Hippocampal formation (tissue), 2 donors: ENCODE measurements around the gene MCC.

Experiments
- DNase-seq, 2 donors: peaks; one replicate each; lab custom pipeline; 2025; lab: John Stamatoyannopoulos, UW

The MCC gene

DNA sequence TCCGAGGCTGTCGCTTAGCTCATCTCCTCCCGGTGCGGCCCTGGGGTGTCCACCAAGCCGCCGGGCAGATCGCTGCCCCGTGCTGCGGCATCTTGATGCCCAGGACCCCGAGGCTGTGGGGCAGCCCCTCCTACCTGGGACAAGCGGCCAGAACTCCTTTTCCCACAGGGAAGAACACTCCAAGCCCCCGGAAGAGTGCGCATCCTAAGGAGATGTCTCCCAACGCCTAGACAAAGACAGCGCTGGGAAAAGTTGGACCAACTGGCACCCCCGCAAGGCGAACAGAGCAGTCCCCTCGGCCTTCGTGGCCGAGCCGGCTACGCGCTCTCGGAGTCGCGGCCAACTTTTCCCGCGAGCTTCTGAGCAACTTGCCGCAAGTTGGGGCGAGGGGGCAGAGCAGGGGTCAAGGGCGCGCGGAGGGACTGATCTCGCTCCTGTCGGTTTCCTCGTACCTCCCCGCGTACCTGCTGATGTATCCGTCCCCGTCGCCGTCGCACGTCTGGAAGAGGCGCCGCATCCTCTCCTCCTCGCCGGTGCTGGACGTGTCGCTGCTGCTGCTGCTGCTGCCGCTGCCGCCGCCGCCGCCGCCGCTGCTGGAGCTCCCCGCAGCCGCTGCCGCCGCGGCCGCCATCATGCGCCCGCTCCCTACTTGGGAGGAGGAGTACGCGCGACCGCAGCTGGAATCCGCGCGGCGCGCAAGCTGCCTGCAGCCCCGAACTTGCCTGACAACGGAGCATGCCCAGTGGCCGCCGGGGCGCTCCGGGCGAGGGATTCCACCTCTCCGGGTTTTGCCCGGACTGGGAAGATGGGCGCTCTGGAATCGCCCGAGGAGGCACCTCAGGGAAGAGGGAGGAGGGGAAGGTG is at the start of gene MCC:
MCC (minus strand) TSS at position 673 of the 864 bp plus-strand sequence.
- DNase-seq, result peak in 1 of 2 donors; percentile 55

DNA sequence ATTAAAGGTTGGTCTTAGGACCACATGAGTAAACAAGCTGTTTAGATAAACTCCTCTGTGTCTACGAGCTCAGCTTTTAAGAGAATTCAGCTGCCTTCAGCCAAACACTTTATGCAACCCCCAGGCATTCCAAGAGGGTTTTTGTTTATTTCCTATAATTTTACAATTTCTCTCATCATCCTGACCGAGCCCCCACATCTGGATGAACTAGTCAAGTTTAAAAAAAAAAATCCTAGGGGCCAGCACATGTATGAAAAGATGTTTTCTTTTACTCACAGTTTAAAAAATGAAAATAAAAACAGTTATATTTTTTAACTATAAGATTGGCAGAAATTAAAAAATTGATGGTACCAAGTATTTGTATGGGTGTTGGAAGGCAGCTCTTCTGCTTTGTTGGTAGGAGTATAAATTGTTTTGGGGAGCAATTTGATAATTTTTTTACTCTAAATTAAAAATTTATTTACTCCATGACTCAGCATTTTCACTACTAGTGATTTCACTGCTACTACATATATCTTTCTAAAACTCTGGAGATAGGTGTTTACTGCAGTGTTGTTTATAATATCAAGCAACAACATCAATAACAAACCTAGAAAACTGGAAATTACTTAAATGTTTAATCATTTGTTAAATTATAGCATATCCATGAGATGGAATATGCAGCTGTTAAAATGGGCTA is 43.4 kb upstream of the MCC start:
- no peak for DNase-seq

DNA sequence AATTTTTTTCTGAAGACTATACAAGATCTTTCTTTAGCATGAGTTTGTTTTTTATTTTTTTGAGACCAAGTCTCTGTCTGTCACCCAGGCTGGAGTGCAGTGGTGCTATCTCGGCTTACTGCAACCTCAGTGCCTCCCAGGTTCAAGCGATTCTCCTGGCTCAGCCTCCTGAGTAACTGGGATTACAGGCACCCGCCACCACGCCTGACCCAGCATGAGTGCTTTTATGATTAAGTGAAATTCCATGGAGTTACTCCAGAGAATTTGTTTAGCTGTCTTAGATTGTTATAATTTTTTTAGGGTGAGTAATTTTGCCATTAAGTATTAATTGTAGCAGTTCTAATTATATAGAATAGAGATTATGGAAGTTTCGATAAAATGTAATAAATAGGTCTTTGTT is 39.5 kb upstream of the MCC start:
- no peak for DNase-seq

DNA sequence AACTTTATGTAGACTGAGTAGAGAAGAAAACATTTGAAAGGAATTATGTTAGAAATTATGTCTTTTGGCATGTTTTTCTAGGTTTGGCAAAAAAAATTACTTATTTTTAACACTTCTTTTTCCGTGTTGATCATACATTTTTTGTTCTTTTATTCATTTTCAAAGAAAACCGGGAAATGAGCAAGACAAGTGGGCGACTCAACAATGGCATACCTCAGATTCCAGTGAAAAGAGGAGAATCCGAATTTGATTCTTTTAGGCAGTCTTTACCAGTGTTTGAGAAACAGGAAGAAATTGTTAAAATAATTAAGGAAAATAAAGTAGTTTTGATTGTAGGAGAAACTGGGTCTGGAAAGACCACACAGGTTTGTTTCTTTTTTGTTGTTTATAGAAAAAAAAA is 38.2 kb upstream of the MCC start:
- no peak for DNase-seq

DNA sequence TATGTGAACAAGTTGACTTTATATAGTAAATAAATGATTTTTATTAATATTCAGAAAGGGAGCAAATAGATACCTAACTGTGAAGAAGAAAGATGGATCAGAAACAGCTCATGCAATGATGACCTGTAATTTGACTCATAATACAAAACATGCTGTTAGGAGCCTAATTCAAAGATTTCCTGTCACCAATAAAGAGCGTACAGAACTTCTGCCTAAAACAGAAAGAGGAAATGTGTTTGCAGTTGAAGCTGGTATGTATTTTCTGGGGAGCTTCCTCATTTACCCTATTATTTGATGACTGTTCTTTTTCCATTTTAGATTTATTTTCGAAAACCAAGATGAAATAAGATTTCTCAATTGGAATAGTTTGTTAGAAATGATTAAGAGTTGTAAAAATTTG is 36.7 kb upstream of the MCC start:
- DNase-seq, result peak in 1 of 2 donors; percentile 15

DNA sequence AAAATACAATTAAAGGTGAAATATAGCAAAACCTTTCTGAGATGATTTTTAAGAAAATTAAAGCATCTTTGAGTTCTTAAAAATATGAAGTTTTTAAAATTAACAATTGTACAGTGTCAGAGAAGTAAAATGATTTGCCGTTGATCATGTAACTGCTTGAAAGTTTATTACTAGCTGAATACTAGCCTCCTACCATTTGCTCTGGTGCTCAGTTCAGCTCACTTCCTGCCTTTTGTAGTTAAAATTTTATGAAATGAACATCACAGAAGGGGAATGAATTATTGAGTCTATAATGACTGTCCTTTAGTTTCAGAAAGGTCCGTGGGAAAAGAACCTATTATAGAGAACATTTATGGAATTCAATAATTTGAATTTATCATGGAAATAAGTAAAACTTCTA is 34.9 kb upstream of the MCC start:
- no peak for DNase-seq

DNA sequence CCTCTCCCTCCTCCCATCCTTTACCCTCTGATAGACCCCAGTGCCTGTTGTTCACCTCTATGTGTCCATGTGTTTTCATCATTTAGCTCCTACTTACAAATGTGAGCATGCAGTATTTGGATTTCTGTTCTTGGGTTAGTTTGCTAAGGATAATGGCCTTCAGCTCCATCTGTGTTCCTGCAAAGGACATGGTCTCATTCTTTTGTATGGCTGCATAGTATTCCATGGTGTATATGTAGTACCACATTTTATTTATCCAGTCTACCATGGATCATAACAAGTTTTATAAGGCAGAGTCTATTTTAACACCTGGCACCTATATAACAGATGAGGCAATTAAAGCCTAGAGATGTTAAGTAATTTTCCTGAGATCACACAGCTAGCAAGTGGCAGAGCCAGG is 32.6 kb upstream of the MCC start:
- DNase-seq, result no peak

DNA sequence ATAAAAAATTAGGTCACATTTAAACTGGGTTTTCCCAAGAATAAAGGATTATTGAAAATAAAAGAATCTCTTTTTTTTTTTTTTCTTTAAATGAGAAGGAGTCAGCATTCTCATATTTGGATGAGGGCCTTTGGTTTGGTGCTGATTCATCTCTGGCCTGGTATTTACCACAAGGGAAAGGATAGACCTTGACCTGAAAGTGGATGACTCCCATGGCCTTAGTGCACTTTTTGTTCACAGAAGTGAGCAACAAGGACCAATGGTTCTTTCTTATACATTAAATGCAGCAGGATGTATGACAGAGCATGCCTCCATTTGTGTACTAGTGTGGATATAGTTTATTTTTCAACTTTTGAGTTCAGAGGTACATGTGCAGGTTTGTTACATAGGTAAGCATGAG is 32.2 kb upstream of the MCC start:
- no peak for DNase-seq

DNA sequence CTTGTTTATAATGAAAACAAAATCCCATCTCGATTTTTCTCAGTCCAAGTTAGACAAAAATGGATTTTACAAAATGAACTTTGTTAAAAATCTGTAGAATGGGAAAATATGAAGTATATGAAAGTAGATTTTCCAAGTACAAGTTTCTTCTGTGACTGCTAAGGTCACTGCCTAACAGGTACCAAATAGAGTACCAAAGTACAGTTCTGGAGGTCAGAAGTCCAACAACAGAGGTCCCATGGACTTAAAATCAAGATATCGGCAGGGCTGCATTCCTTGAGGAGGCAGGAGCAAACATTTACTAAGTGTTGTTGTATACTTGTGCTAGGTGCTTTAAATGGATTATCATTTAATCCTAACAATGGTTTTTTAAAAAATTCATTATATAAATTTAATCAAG is 31.2 kb upstream of the MCC start:
- DNase-seq, result no peak

DNA sequence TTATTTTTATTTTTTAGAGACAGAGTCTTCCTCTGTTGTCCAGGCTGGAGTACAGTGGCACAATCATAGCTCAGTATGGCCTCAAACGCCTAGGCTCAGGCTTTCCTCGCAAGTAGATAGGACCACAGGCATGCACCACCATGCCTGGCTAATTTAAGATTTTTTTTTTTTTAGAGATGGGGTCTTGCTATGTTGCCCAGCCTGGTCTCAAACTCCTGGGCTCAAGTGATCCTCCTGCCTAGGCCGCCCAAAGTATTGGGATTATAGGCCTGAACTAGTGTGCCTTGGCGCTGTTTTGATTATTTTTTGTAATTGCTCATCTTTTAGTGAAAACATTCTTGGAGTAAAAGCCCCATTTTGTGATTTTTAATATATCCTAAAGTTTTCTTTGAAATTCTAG is 30.6 kb upstream of the MCC start:
- DNase-seq, result no peak

DNA sequence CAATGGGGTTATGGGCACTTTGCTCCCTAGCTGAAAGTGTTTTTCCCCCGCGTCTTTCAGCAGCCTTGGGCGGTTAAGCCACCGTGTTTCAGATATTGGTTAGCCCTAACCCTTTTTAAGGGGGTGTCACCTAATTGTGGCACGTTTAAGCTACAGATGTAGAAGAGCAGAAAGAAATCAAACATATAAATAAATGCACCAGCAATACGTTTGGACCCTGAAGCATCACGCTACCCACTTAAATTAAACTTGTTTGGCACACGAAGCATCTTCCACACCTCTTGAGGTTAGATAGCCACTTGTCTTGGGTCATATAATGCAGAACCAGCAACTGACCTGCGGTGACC is 26.0 kb upstream of the MCC start:
- DNase-seq, result no peak

DNA sequence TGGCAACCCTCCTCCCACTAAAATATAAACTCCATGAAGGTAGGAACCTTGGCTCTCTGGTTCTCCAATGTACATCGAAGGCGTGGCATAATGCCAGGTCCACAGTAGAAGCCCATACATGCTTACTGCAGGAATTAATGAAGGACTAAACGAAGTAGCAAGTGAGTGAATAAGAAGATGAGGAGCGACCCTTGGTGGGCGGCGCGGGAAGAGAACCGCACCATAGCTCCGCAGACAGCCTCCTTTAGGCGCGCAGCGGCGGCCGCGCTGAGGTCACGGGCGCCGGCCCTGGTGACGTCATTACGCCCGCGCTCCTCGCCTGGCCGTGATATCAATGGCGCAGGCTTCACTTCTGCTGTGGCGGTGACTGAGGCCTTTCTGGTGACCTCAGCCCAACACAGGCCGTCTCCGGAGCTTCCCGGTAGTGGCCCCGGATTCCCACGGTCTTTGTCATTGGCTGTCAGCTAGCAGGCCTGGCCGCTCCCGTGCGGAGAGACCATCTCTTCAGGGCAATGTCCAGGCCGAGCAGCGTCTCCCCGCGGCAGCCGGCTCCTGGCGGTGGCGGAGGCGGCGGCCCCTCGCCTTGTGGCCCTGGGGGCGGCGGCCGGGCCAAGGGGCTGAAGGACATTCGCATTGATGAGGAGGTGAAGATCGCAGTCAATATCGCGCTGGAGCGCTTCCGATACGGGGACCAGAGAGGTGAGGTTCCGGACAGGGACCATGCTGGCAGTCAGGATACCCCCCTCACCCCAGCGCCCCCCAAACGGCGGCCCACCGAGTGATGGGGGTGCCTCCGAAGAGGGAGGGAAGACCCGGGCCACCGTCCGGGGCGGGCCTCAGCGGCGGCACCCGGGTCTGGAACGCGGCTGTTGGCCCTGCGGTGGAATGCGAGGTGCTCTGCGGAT is 25.4 kb upstream of the MCC start, which contains the start of gene YTHDC2:
YTHDC2 (plus strand) TSS at position 311 of the 905 bp plus-strand sequence; CDS start at position 513, 202 bp downstream.
- DNase-seq, result peak; percentile 72 to 81

DNA sequence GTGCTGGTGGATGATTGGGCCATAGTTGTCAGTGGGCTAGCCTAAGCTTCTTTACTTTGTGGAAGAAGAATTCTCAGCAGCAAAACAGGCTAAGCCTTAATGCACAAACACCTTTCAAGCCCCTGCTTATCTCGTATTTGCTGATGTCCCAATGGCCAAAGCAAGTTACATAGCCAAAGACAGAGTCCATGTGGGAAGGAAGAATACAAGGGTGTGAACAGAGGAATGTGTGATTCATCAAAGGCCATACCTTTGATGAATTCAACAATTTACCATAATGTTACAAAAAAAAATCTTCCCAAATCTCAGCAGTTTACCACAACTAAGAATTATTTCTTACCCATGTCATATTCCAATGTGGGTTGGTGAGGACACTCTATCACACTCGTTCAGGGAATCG is 24.1 kb upstream of the MCC start:
- no peak for DNase-seq

DNA sequence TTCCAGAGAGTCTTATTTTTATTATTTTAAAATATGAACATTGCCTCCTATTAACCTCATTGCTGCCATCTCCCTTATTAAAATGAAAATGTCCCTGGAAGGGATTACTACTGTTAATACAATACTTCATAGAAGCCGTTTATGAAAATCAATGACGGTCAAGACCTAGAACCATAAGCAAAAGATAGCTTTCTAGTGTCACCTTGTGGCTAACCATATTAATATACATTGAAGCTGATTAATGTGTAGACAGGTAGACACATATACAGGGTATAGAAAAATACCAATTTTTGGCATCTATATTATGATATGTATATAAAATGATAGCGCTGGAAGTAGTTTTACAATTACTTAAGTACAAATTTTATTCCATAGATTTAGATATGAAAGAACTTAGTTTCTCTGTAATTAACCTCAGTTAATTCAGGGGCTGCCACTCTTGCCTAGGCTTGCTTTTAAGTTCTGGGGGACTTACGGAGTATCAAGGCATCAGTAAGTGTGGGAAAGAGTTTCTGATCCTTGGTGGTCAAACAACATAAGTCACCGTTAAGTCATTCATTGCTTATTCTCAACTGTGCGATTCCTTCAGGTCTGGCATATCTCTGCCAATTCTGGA is 22.7 kb upstream of the MCC start:
- DNase-seq, result peak in 1 of 2 donors; percentile 24

DNA sequence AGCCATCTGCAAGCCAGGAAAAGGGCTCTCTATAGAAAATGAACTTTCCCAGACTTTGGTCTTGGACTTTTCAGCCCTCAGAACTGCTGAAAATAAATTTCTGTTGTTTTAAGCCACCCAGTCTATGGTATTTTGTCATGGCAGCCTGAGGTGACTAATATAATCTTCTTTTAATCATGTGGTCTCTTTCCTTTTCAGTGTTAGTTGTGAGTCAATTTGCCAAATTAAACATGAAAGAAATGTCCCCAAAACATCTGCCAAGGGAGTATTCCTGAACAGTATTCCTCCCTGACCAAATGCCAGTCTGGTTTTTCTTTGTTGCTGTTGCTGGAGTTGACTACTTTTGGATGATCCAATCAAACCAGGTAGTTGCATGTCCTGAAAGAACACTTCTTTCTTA is 20.5 kb upstream of the MCC start:
- no peak for DNase-seq

DNA sequence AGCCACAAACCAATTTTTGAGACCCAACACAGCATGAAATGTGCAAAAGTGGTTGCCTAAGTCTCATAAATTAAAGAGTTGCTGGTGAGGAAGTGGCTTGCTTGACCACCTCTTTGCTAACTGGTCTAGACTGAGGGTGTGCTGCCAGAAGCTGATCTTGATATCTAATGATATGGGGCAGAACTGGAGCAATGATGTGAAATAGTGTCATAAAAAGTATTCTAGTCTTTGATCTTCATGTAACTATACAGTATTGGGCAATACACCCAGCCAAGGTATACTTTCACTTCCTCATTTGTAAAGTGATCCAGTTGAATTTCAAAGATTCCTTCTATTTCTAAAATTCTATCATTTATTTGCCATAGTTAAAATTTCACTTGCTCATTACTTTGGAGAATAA is 19.3 kb upstream of the MCC start:
- no peak for DNase-seq

DNA sequence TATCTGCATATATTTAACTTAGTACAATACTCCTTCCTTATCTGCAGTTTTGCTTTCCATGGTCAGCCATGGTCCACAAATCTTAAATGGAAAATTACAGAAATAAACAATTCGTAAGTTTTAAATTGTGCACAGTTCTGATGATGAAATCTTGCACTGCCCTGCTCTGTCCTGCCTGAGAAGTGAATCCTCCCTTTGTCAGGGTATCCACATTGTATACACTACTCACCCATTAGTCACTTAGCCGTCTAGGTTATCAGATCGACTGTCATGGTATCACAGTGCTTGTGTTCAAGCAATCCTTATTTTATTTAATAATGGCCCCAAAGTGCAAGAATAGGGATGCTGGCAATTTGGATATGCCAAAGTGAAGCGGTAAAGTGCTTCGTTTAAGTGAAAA is 16.9 kb upstream of the MCC start:
- DNase-seq, result no peak

DNA sequence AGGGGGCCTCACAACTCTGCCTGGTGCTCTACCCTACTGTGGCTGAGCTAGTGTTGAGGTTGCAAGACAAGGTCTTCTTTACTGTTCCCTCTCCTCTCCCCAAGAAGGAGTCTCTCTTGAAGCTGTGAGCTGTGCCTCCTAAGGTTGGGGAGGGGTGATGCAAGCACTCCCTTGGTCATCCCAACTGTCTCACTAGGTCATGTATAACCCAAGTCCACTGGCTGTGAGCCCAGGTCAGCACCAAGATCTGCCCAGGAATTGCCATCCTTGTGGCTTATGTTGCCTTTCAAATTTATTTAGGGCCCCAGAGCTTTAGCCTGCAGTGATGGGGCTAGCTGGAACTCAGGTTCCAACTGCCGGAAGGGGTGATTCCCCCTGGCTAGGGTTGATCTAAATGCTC is 14.9 kb upstream of the MCC start:
- no peak for DNase-seq

DNA sequence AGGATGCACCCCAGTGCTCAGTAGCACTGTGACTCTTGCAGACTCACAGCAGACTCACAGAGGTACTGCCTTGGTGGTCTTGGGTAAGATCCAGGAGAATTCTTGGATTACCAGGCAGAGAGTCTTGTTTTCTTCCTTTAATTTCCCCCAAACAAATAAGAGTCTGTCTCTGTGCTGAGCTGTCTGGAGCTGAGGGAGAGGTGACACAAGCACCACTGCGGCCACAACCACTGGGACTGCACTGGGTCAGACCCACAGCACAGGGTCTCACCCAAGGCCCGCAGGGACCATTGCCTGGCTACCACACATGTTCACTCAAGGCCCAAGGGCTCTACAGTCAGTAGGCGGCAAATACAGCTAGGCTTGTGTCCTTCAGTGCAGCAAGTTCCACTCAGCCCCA is 13.8 kb upstream of the MCC start:
- DNase-seq, result no peak

DNA sequence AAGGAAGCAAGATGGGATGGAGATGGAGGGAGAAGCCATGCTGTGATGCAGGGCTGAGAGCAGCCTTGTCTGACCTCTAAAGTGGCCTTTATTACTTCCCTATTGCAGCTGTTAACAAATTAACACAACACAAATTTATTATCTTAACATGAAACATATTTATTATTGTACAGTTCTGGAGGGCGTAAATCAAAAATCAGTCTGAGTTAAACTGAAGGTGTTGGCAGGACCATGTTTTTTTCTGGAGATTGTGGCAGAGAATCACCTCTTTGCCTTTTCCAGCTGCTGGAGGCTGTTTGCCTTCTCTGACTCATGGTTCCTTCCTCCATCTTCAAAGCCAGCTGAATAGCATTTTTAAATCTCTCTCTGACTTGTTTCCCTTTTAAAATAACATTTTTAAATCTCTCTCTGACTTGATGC is 7.2 kb upstream of the MCC start:
- no peak for DNase-seq

DNA sequence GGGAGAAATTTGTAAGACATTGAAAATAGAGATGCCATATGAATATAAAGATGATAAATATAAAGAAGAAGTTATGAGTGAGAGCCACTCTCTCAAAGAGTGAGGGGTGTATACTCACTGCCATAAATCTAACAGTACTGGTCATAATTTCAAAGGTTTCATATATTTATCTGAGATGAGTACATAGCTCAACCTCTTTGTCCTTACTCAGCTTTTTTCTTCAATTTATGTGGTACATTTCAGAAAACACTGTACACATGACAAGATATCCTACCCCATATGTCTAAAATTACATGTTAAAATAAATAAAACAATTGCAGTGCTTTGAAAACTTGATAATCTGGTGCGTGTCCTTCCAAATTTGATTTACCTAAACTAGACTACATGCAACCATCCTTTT is 5.2 kb upstream of the MCC start:
- no peak for DNase-seq

DNA sequence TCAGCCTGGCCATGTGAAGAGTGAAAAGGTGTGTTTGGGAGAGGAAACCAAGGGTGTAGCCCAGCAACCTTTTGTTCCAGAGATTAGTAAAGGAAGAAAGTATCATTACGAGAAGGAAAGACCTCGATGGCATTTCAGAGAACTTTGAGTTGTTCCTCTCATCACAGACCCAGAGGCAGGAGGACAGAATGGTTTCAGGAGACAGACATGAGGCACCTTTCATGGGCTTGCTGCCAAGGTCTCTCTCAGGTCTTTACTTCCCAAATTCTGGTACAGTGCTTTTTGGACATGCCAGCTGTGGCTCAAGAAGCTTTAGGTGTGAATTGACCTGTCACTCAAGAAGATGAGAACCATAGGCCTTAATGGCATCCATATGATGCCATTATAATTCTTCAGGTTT is 2.8 kb upstream of the MCC start:
- no peak for DNase-seq
